Heart left ventricle (tissue), 16 donors: Measurements from ENCODE around the gene GDPD4. TPM values are rescaled to one million over a fixed set of nuclear protein-coding genes. Genes with fewer than 3 reads are reported as not detected.
A peak's percentile ranks its signal among the peaks of the same experiment; 100 is the strongest.

ENCODE experiments used
- ATAC-seq, 4 donors: fragments of 200-7000 bp; cut with Tn5 transposase; one replicate each; pipeline ENCODE4 v1.9.1; 2020 to 2022; ENCODE audit warnings: moderate library complexity in 4 of 4, mild to moderate bottlenecking in 3 of 4, moderate number of reproducible peaks in 1 of 4
- DNase-seq, 5 donors: peaks; one replicate each; pipeline ENCODE4 v3.0.0-alpha.2; 2020
- H3K27ac ChIP-seq, 12 donors: fragments of 200-600 bp; sonication (generic) in 4 of 12; one replicate each; pipeline versions ENCODE4 v1.5.0 to v1.8.0; 2016 to 2022; ENCODE audit warnings: mild to moderate bottlenecking in 2 of 12
- H3K27me3 ChIP-seq, 9 donors: fragments of 200-600 bp; sonication (generic) in 2 of 9; one replicate each; pipeline versions ENCODE4 v1.5.1 to v1.8.0; 2016 to 2022; ENCODE audit warnings: mild to moderate bottlenecking in 3 of 9
- H3K36me3 ChIP-seq, 9 donors: fragments of 200-600 bp; sonication (generic) in 2 of 9; one replicate each; pipeline versions ENCODE4 v1.5.0 to v1.8.0; 2018 to 2022; ENCODE audit warnings: mild to moderate bottlenecking in 2 of 9
- H3K4me1 ChIP-seq, 12 donors: fragments of 200-600 bp; sonication (generic) in 4 of 12; one replicate each; pipeline versions ENCODE4 v1.5.0 to v1.8.0; 2016 to 2022; ENCODE audit warnings: mild to moderate bottlenecking in 3 of 12
- H3K4me3 ChIP-seq, 12 donors: fragments of 200-600 bp; sonication (generic) in 4 of 12; one replicate each; pipeline versions ENCODE4 v1.5.0 to v1.8.0; 2017 to 2022; ENCODE audit warnings: mild to moderate bottlenecking in 9 of 12, moderate library complexity in 4 of 12
- H3K9me3 ChIP-seq, 12 donors: fragments of 200-600 bp; sonication (generic) in 4 of 12; one replicate each; pipeline versions ENCODE4 v1.5.0 to v1.8.0; 2016 to 2022; ENCODE audit warnings: mild to moderate bottlenecking in 1 of 12
- POLR2A ChIP-seq, 2 donors: fragments of 450-650 bp; IDR thresholded peaks; one replicate each; pipeline ENCODE4 v1.6.1; 2017; ENCODE audit warnings: antibody characterized with exemption in 2 of 2, mild to moderate bottlenecking in 2 of 2, moderate library complexity in 2 of 2
- WGBS, 4 donors: extraction: QIAGEN DNeasy Blood & Tissue Kit in 2 of 4; methylation state at CpG; one replicate each; pipeline versions ENCODE4 v1.1.5 to v1.1.7; 2013 to 2018; 5-methylcytosine and 5-hydroxymethylcytosine counted together
- intact Hi-C, 10 donors: fragments of 100-400 bp; cut with DNase I; formaldehyde crosslinking; loops; one replicate each; pipeline versions ENCODE4 v1.11.1 to v1.14.2; 2022
- polyA plus RNA-seq, 2 donors: library from polyadenylated mRNA; stranded (reverse); fragments of 200-250 nt; gene quantifications; one replicate each; pipeline ENCODE4 v1.2.3, GENCODE V29; 2013
- total RNA-seq, 9 donors: library from RNA; depleted of rRNA in 2 of 9; stranded (reverse); fragments of >200 nt in 2 of 9; fragmentation: NEBNext Ultra II Directional in 3 of 9; extraction: Animal tissue kit (Norgen Biotek cat#: 25700) in 3 of 9; gene quantifications; one replicate each; pipeline versions ENCODE4 v1.1.0 to v1.2.4, GENCODE V29; 2016 to 2023
- TF ChIP-seq, protein P1 (sequence below), 12 donors: fragments of 200-600 bp; sonication (generic) in 4 of 12; IDR thresholded peaks; one replicate each; pipeline versions ENCODE4 v1.5.0 to v1.8.0; 2018 to 2022; ENCODE audit warnings: antibody characterized with exemption in 12 of 12, mild to moderate bottlenecking in 5 of 12
- donor health status: ischemic (EF 13 %, LVEDD 7.1; RV severe dilation, severe dysfunction).
- donor health status: healthy with polysubstance abuse.
- donor health status: DM: no; HTN: yes; CAD: no.
- donor health status: DM: no; HTN: no; CAD: no.
- donor health status: ischemic (EF 25% LVEDD 6.9; RV normal size, moderate dysfunction).
- donor health status: ischemic (EF 25% LVEDD 5.7; RV mildly dilated, moderate dysfunction).
- donor health status: healthy.
- donor health status: DM: yes; HTN: yes; CAD: no.
- donor health status: ischemic (EF 35%, LVEDD 5.7; RV mildly dilated, moderate dysfunction).
- donor health status: nonischemic (EF 11% LVEDD 7.7; RV severe dilation, severe dysfunction).
- donor health status: DM: yes; HTN: yes; CAD: no.
- donor health status: PGD.
- donor health status: ischemic (EF 29% LVEDD 5.4; RV normal size, mild dysfunction).
- donor health status: nonischemic (EF 23%, LVEDD 6.1; RV moderate dilation, normal function).

The GDPD4 gene
- total and polyA plus RNA-seq, 11 donors = 0.19 TPM; not detected in 10

DNA sequence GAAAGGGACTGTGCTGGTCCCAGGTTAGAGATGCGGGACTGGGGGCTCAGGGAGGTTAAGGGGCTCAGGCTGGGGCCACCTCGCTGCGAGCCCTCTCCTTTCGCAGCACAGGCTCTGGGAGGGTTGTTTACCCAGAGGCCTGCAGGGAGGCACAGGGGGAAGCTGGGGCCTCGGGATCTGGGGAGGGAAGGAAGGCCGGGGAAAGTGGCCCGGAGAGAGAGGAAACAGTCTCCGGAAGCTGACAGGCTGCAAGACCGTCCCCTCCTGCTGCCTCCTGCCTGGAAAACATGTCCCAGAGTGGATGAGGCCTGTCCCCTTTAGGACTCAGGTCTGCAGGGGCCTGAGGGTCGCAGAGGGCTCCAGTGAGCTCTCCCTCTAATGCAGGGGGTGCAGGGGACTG lies 128.0 kb downstream of the GDPD4 start:
- Histone ChIP-seq H3K27me3 (no peaks in the 10 kb centered on the region), H3K4me3 (no peak overlapping the region), H3K27ac (peak overlapping the region in 1 of 12 donors; percentile 27), H3K9me3 (no peaks in the 10 kb centered on the region), H3K4me1 (peaks cover 0 to 23% (median 0%) of the 10 kb centered on the region in 12 donors), H3K36me3 (peaks cover 0 to 2% (median 0%) of the 10 kb centered on the region in 9 donors)
- no peak for TF ChIP-seq POLR2A (IDR thresholded peaks at IDR 0.05)
- TF ChIP-seq, protein P1, sequence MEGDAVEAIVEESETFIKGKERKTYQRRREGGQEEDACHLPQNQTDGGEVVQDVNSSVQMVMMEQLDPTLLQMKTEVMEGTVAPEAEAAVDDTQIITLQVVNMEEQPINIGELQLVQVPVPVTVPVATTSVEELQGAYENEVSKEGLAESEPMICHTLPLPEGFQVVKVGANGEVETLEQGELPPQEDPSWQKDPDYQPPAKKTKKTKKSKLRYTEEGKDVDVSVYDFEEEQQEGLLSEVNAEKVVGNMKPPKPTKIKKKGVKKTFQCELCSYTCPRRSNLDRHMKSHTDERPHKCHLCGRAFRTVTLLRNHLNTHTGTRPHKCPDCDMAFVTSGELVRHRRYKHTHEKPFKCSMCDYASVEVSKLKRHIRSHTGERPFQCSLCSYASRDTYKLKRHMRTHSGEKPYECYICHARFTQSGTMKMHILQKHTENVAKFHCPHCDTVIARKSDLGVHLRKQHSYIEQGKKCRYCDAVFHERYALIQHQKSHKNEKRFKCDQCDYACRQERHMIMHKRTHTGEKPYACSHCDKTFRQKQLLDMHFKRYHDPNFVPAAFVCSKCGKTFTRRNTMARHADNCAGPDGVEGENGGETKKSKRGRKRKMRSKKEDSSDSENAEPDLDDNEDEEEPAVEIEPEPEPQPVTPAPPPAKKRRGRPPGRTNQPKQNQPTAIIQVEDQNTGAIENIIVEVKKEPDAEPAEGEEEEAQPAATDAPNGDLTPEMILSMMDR (IDR thresholded peaks at IDR 0.05) = no peak
- 62 to 68% (median 62%) methylated on average over 9 to 10 of the region's 10 CpGs for WGBS, 4 donors
- intact Hi-C loops = no loop called here
- peak in 1 of 4 donors; percentile 40 for ATAC-seq
- peak in 1 of 5 donors; percentile 70 for DNase-seq

DNA sequence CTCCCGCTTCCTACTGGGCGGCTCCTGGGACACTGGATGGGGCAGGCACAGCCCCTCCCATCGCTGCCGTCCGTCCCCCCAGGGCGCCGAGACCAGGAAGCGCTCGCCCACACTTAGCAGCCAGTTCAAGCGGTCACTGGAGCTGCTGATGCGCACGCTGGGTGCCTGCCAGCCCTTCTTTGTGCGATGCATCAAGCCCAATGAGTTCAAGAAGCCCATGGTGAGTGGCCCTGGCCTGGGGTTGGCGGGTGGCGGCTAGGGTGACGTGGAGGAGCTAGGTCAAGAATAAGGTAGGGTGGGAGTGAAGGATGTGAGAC lies 128.9 kb downstream of the GDPD4 start:
- no peak overlapping the region for H3K27ac ChIP-seq
- H3K27me3 ChIP-seq = no peaks in the 10 kb centered on the region
- intact Hi-C loops = no loop called here
- H3K9me3 ChIP-seq = no peaks in the 10 kb centered on the region
- TF ChIP-seq, protein P1 (IDR thresholded peaks at IDR 0.05) = no peak
- TF ChIP-seq POLR2A (IDR thresholded peaks at IDR 0.05) = no peak
- H3K4me3 ChIP-seq = no peak overlapping the region
- DNase-seq = peak in 1 of 5 donors; percentile 61
- no peak for ATAC-seq
- H3K36me3 ChIP-seq = no peaks in the 10 kb centered on the region
- 62 to 66% (median 62%) methylated on average over 15 to 16 of the region's 16 CpGs for WGBS, 4 donors
- peaks cover 0 to 23% (median 0%) of the 10 kb centered on the region in 12 donors for H3K4me1 ChIP-seq

DNA sequence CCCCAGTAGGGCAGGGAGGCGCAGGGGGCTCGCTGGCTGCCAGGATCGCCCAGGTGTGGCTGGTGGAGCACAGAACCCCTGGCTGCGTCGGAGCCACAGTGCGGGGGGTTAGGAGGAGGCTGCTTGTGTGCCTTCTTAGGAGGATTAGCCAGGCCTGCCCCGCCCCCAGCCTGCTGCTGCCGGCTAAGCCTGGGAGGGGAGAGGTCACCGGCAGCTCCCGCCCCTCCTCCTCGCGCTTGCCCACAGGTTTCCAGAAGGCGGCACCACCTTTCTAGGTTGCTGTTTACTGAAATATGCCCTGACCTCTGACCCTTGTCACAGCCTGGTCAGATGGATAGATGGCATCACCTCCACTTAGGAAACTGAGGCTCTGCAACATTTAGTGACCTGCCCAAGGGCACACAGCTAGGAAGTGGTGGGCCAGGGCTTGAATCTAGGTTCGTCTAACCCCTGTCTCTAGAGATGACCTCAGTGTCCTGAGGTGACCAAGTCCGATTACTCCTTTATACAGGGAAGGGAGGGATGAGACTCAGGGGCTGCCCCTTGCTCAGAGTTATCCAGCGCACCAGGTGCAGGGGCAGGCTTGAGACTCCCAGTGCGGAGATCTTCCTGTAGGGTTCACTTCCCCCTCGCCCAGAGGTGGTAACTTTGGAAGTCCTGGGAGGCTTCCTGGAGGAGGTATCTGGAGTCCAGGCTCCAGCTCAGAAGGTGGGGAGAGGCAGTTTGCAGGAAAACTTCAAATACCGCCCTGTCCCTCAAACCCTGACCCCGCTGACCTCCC lies 129.4 kb downstream of the GDPD4 start:
- Histone ChIP-seq H3K27me3 (no peaks in the 10 kb centered on the region), H3K4me1 (peaks cover 0 to 23% (median 0%) of the 10 kb centered on the region in 12 donors), H3K4me3 (no peak overlapping the region), H3K36me3 (no peaks in the 10 kb centered on the region), H3K27ac (no peak overlapping the region), H3K9me3 (no peaks in the 10 kb centered on the region)
- WGBS, 4 donors = 69 to 77% (median 71%) methylated on average over 13 to 20 of the region's 20 CpGs
- TF ChIP-seq, protein P1 (IDR thresholded peaks at IDR 0.05) = no peak
- no peak for TF ChIP-seq POLR2A (IDR thresholded peaks at IDR 0.05)
- ATAC-seq = no peak
- DNase-seq = peak in 1 of 5 donors; percentile 54
- intact Hi-C loops = no loop called here

DNA sequence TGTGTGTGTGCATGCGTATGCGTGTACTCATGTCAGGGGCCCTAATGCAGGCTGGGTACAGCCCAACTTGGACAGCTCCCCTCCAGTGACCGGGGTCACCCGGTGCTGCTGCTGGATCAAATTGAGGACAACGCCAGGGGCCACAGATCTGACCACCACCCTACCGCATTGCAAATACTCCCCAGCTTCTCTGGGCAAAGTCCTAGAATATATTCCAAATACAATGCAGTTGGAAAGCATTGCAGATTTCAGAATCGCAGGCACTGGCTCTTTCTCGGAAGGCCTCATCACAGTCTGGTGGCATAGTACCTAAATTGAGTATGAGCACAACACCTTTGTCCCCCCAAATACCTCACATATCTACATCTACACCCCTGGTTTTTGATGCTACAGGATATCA lies 130.2 kb downstream of the GDPD4 start:
- H3K4me1 ChIP-seq = peaks cover 0 to 19% (median 0%) of the 10 kb centered on the region in 12 donors
- WGBS, 4 donors = 87 to 98% (median 95%) methylated on average over 7 to 8 of the region's 8 CpGs
- no peak for ATAC-seq
- H3K9me3 ChIP-seq = no peaks in the 10 kb centered on the region
- intact Hi-C loops = no loop called here
- H3K4me3 ChIP-seq = no peak overlapping the region
- H3K36me3 ChIP-seq = no peaks in the 10 kb centered on the region
- DNase-seq = peak in 1 of 5 donors; percentile 32
- TF ChIP-seq POLR2A (IDR thresholded peaks at IDR 0.05) = no peak
- TF ChIP-seq, protein P1 (IDR thresholded peaks at IDR 0.05) = no peak
- H3K27ac ChIP-seq = no peak overlapping the region
- H3K27me3 ChIP-seq = no peaks in the 10 kb centered on the region
